ELR (cell line): Measurements from ENCODE around the gene OR14C36.
"Not testable (repeated sequence)": the region's sequence is repeated elsewhere in the genome, so short reads cannot be mapped to it uniquely, and the experiment has no call there.

Experiments used
- DNase-seq: peaks from one replicate; pipeline ENCODE4 v3.0.0-alpha.2; 2015; ENCODE audit warnings: low read depth

The OR14C36 gene, protein sequence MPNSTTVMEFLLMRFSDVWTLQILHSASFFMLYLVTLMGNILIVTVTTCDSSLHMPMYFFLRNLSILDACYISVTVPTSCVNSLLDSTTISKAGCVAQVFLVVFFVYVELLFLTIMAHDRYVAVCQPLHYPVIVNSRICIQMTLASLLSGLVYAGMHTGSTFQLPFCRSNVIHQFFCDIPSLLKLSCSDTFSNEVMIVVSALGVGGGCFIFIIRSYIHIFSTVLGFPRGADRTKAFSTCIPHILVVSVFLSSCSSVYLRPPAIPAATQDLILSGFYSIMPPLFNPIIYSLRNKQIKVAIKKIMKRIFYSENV

DNA sequence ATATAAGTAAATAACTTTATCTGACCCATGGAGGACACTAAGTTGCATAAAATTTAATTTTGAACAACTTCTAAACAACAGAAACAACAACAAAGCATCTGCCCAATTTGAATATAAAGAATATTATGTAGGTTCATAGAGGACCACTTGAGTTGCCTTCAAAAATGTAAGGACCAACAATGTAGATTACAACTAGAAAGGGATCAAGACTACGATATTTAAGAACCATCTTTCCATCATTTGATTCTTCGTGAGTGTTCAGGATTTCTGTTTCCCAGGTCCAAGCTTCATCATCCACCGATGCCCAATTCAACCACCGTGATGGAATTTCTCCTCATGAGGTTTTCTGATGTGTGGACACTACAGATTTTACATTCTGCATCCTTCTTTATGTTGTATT, at the start of gene OR14C36:
Gene OR14C36 (plus strand): TSS at position 301 of the 400 bp plus-strand sequence. CDS start 0 bp downstream, at position 301.
- DNase-seq, result no peak

- no peak for DNase-seq
These were observed 45.3 kb upstream of the OR14C36 start, which contains the start of gene OR2T12 for GRCh38 chr1:248303324-248303723. Gene OR2T12 (minus strand): TSS chr1:248303424. CDS start chr1:248295578, 7,846 bp downstream.

DNA sequence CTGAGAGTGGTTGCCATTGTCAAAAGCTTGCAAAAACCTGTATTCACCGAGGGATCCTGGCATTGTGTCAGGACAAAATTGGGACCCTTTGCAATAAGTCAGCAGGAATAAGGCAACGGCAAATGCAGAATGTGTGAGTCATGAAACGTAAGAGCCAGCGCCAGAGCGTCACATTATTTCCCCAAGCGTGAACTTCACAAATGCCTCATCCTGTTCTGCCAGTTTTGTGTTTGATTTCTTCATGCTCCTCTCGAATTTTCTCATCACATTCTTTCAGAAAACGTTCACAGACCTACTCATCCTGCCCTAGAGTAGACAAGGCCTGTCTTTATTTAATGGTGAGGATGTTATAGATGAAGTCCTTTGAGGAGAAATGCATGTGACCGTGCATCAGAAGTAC, 42.9 kb upstream of the OR14C36 start:
- DNase-seq, result not testable (repeated sequence)

DNA sequence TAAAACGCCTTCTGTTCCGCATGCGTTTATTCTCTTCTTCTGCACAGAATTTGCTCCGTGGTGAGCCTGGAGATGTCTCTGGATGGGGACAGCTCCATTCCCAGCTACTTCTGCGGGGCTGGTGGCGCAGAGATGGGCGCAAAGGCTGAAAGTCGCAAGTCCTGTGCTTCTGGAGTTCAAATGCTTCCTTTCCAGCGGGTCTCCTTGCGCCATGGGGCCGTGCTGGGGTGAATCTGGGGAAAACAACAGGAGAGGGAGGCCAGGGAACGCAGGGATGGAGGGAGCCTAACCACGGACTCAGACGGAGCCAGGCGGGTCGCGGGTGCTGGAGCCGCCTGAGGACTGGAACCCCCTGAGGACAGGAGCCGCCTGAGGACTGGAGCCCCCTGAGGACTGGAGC, 42.5 kb upstream of the OR14C36 start:
- no peak for DNase-seq

GRCh38 chr1:248306740-248307139, 41.8 kb upstream of the OR14C36 start:
- DNase-seq, result not testable (repeated sequence)

DNA sequence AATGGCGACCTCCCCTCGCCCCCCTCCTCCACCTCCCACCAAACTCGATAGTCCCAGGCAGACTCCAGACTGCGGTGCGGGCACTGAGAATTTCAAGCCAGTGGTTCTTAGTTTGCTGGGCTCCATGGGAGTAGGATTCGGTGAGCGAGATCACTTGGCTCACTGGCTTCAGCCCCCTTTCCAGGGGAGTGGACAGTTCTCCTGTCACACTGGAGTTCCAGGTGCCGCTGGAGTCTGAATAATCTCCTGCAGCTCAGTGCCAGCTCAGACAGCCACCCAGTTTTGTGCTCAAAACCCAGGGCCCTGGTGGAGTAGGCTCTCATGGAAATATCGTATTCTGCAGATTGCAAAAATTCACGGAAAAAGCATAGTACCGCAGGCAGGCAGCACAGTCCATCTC, 31.8 kb upstream of the OR14C36 start:
- no peak for DNase-seq

DNA sequence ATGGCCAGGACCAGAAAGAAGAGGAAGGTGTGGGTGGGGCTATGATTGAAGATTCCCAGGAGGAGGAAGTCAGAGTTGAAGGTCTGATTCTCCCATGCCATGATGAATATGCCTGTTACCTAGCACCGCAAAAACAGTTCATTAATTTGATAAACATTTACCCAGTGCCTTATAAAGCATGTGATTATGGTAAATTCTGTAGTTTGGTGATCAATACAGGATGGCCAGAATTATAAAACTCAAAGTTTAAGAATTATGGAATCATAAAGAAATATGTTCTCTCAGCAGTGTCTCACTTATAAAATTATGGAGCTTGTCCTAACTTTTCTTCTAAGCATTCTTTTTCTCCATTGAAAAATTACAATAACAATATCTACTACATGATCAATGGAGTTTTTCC, 24.1 kb upstream of the OR14C36 start, which contains the start of gene OR2M7:
Gene OR2M7 (minus strand): TSS at position 101 of the 400 bp plus-strand sequence. CDS start 0 bp downstream, at position 101.
- DNase-seq, result no peak

- no peak for DNase-seq
These were observed 5.1 kb upstream of the OR14C36 start for GRCh38 chr1:248343451-248343850.

- DNase-seq, result no peak
These were observed 10.8 kb downstream of the OR14C36 start for GRCh38 chr1:248359415-248359814.

- DNase-seq, result no peak
These were observed 12.6 kb downstream of the OR14C36 start, which contains the start of gene OR2T4 for GRCh38 chr1:248361121-248361715. Gene OR2T4 (plus strand): TSS chr1:248361665. CDS start chr1:248361665, 0 bp downstream.

DNA sequence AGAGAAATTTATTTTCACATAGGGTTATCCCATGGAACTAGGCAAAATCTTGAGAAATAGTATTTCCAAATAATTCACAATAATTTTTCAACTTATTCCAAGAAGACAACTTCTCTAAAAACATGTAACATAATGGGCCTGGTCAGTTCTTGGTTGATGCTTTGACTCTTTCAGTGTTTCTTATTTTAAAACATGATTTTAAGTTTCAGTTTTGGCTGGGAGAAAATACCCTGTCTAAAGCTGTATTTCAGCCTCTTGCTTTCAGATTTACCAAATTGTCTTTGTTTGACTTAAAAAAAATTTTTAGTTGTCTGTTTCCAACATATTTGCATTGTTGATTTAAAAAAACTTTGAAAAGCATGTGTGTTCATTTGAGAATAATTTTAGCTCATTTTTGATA, 18.0 kb downstream of the OR14C36 start:
- DNase-seq, result no peak

DNA sequence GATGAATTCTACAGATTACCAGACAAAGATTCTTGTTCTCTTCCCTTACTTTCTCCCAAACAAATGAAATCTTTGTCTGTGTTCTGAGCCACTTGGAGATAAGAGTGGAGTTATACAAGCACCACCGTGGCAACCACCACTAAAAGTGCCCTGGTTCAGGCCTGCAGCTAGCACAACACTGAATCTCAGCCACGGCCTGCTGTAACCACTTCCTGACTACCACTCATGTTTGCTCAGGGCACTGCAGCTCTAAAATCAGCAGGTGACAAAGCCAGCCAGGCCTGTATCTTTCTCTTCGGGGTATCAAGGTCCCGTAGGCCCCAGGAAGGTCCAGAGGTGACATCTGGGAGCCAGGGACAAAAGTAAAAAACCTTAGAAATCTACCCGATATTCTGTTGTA, 23.8 kb downstream of the OR14C36 start:
- no peak for DNase-seq

DNA sequence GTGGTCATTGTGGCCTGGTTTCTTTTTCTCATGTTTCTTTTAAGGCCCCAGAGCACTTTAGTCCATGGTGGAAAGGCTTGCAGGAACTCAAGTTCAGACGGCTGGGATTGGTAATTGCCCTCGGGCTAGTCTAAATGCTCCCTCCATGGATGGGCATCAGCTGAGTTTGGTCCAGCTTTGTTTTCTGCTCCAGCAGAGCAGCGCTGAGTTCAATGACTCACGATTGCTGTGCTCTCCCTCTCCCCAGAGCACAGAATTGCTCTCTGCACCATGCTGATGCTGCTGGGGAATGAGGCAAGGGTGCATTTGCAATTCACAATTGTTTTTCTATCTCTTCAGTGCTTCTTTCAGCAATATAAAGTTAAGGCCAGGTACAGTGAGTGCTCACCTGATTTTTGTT, 25.2 kb downstream of the OR14C36 start:
- no peak for DNase-seq

DNA sequence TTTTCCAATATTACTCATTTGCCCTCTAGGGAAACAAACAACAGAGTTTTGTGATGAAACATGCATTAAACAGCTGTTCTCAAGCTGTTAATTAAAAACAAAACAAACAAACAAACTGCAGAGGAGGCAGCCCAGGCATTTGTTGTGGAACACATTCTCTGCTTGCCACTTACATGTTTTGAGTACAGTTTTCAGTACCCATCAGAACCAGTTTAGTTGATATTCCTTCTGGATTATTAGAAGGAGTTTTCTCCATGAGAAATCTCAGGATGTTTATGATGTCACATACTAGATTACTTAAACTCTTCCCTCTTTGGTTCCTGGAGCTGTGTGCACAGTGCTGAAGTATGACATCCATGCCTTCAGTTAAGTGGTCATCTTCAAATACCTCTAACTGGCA, 26.9 kb downstream of the OR14C36 start, which contains the start of gene OR2T6:
Gene OR2T6 (plus strand): TSS at position 301 of the 400 bp plus-strand sequence. CDS start 11,863 bp downstream, outside the sequence.
- no peak for DNase-seq

GRCh38 chr1:248376916-248377315, 28.3 kb downstream of the OR14C36 start:
- DNase-seq, result no peak

- no peak for DNase-seq
These were observed 32.3 kb downstream of the OR14C36 start for GRCh38 chr1:248380854-248381253.

DNA sequence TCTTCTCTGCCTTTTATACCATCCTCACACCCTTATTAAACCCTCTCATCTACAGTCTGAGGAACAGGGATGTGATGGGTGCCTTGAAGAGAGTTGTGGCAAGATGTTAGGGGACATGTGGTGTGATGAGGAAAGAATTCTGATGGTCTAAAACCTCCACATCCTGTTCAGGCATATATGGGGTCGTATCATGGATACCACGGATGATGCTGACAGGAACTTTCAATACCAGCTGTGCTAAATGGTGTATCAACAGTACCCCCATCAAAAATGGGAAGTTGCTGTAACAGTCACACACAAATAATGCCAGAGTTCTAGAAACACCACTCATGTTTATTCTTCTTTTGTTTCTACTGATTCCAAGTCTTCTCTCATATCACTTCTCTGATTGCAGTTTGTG, 39.9 kb downstream of the OR14C36 start:
- no peak for DNase-seq

DNA sequence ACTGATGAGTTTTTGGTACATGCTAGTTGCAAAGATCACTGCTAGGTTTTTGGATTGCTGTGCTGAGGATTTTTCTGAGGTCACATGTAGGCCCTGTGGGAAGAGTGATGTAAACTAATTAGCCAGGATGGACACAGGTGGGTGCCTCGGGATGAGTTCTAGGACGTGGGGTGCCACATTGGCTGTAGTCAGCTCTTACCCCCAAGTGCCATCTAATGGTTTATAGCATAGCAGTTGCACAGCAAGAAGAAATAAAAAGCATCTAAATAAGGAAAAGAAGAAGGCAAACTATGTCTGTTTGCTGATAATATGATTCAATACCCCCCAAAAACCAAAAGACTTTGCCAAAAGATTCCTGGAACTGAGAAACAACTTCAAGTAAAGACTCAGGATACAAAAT, 44.5 kb downstream of the OR14C36 start:
- DNase-seq, result no peak
